ENCODE results near the gene UBXN11. TPM values are rescaled to one million over a fixed set of nuclear protein-coding genes. Genes with fewer than 3 reads are reported as not detected.

Gene UBXN11
- polyA plus RNA-seq, 1 donor from 2014 or later = 18.5 TPM

DNA sequence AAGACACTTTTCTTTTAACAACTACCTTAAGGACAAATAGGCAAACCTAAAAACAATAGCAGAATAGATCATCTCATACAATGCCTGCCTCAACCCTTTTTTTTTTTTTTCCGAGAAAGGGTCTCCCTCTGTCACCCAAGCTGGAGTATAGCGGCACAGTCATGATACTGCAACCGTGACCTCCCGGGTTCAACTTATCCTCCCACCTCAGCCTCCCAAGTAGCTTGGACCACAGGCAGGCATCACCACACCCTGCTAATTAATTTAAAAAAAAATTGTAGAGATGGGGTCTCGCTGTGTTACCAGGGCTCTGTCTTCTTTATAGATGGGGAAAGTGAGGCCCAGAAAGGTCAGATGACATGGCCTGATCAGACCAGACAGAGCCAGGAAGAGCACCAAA is 18.6 kb downstream of the UBXN11 start:
- Histone ChIP-seq H3K9me3 (ENCODE audit: low read length) (no peaks in the 10 kb centered on the region), H4K20me1 (ENCODE audit: insufficient read depth) (no peaks in the 10 kb centered on the region), H3K9me2 (ENCODE audit: insufficient read depth, low read length) (no peaks in the 10 kb centered on the region), H3K4me2 (ENCODE audit: low read length) (no peak overlapping the region), H3K27ac (ENCODE audit: low read length) (no peak overlapping the region), H3K4me3 (ENCODE audit: low read length) (no peak overlapping the region), H3K27me3 (ENCODE audit: insufficient read depth, low read depth, low read length) (no peaks in the 10 kb centered on the region), H3F3A (ENCODE audit: insufficient read depth, low read length, poor library complexity, severe bottlenecking) (no peaks in the 10 kb centered on the region), H3K79me2 (replicated peaks; ENCODE audit: insufficient read depth, low read length) (no peaks in the 10 kb centered on the region), H3K9ac (ENCODE audit: low read length) (no peak overlapping the region), H2AFZ (ENCODE audit: low read depth, low read length) (no peak overlapping the region), H3K36me3 (ENCODE audit: insufficient read depth, low read length) (no peaks in the 10 kb centered on the region)
- TF ChIP-seq EP300 (conservative IDR thresholded peaks at IDR 0.05; ENCODE audit: poor library complexity, severe bottlenecking) (no peak), RAD21 (conservative IDR thresholded peaks at IDR 0.05) (no peak), TAF1 (IDR thresholded peaks at IDR 0.05; ENCODE audit: low read depth) (no peak), CTCF (IDR thresholded peaks at IDR 0.05; ENCODE audit: poor library complexity, severe bottlenecking) (no peak), REST (IDR thresholded peaks at IDR 0.05; ENCODE audit: borderline replicate concordance) (no peak), SMC3 (conservative IDR thresholded peaks at IDR 0.05; ENCODE audit: poor library complexity) (no peak), MXI1 (conservative IDR thresholded peaks at IDR 0.05; ENCODE audit: poor library complexity, severe bottlenecking) (no peak), EZH2 (IDR thresholded peaks at IDR 0.05; ENCODE audit: borderline replicate concordance, insufficient read depth, low read length, poor library complexity, severe bottlenecking) (no peak), POLR2AphosphoS5 (IDR thresholded peaks at IDR 0.05) (no peak)

DNA sequence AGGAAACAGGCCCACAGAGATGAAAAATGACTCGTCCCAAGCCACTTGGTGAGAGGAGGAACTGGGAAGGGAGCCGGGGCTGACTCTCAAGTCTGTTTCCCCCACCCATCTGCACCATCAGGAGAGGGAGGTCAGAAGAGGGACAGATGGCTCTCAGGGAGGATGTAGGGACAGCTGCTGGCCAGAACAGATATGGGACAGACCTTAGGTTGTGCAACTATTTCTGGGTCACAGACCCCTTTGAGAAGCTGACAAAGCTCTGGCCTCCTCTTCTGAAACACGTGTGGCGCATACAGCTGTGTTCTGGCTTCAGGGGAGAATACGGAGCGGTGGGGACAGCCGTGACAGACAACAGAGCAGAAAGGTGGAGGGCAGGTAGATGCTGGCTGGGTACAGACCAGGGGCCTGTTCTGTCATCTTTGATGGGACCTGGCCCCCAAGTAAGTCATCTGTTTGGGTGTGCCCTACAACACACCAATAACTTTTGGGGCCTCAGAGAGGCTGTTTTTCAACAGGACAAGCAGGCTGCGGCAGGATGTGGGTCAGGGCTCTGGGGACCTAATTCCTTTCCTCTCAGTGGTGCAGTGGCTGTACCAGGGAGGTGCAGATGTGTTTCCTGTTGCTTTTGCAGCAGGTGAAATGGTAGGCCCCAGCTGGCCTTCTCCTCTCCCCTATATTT is 19.3 kb downstream of the UBXN11 start:
- Histone ChIP-seq H3K9me3 (ENCODE audit: low read length) (no peaks in the 10 kb centered on the region), H3K27ac (ENCODE audit: low read length) (no peak overlapping the region), H2AFZ (ENCODE audit: low read depth, low read length) (no peak overlapping the region), H3K4me3 (ENCODE audit: low read length) (no peak overlapping the region), H3K4me2 (ENCODE audit: low read length) (no peak overlapping the region), H3K27me3 (ENCODE audit: insufficient read depth, low read depth, low read length) (no peaks in the 10 kb centered on the region), H3K79me2 (replicated peaks; ENCODE audit: insufficient read depth, low read length) (no peaks in the 10 kb centered on the region), H3K9me2 (ENCODE audit: insufficient read depth, low read length) (no peaks in the 10 kb centered on the region), H4K20me1 (ENCODE audit: insufficient read depth) (no peaks in the 10 kb centered on the region), H3K9ac (ENCODE audit: low read length) (no peak overlapping the region), H3K36me3 (ENCODE audit: insufficient read depth, low read length) (no peaks in the 10 kb centered on the region), H3F3A (ENCODE audit: insufficient read depth, low read length, poor library complexity, severe bottlenecking) (no peaks in the 10 kb centered on the region)
- no peak for TF ChIP-seq EP300 (conservative IDR thresholded peaks at IDR 0.05; ENCODE audit: poor library complexity, severe bottlenecking)
- TF ChIP-seq SMC3 (conservative IDR thresholded peaks at IDR 0.05; ENCODE audit: poor library complexity) = no peak
- no peak for TF ChIP-seq TAF1 (IDR thresholded peaks at IDR 0.05; ENCODE audit: low read depth)
- TF ChIP-seq MXI1 (conservative IDR thresholded peaks at IDR 0.05; ENCODE audit: poor library complexity, severe bottlenecking) = no peak
- no peak for TF ChIP-seq REST (IDR thresholded peaks at IDR 0.05; ENCODE audit: borderline replicate concordance)
- no peak for TF ChIP-seq POLR2AphosphoS5 (IDR thresholded peaks at IDR 0.05)
- TF ChIP-seq RAD21 (conservative IDR thresholded peaks at IDR 0.05) = no peak
- TF ChIP-seq CTCF (IDR thresholded peaks at IDR 0.05; ENCODE audit: poor library complexity, severe bottlenecking) = no peak
- no peak for TF ChIP-seq EZH2 (IDR thresholded peaks at IDR 0.05; ENCODE audit: borderline replicate concordance, insufficient read depth, low read length, poor library complexity, severe bottlenecking)

All from neural cell (in vitro differentiated cells).